ENCODE measurements around the gene IMPDH2. TPM values are rescaled to one million over a fixed set of nuclear protein-coding genes. Genes with fewer than 3 reads are reported as not detected.
A peak's percentile ranks its signal among the peaks of the same experiment; 100 is the strongest.

The IMPDH2 gene
- total and polyA plus RNA-seq, 10 of the 15 experiments (the other 5 are each of a cell fraction or from before 2014, with no cell fraction given) = 190 to 424 (median 345) TPM

- peak; percentile 87 for TF ChIP-seq YY1 (IDR thresholded peaks at IDR 0.05; ENCODE audit: low read depth, low read length)
- TF ChIP-seq LARP7 (IDR thresholded peaks at IDR 0.05) = peak; percentile 75; the same call in 1 of the 2 replicates
- TF ChIP-seq ELK1 (IDR thresholded peaks at IDR 0.05; ENCODE audit: low read depth, low read length) = 0 out of 2 replicates have a peak, but pooled peaks have one; percentile 37
- TF ChIP-seq RAD51 (IDR thresholded peaks at IDR 0.05) = no peak
- TF ChIP-seq TCF12 (IDR thresholded peaks at IDR 0.05; ENCODE audit: low read depth, low read length) = peak; percentile 55; the same call in 1 of the 2 replicates
- TF ChIP-seq NKRF (conservative IDR thresholded peaks at IDR 0.05) = peak; percentile 87
- no peak for TF ChIP-seq USF2 (IDR thresholded peaks at IDR 0.05; ENCODE audit: borderline replicate concordance, low read depth, low read length)
- no peak for TF ChIP-seq JUND (IDR thresholded peaks at IDR 0.05; ENCODE audit: low read depth, low read length)
- TF ChIP-seq NR2F1 (conservative IDR thresholded peaks at IDR 0.05) = peak; percentile 43
- peak; percentile 95 for TF ChIP-seq SMAD5 (IDR thresholded peaks at IDR 0.05; ENCODE audit: low read depth)
- peak; percentile 17; the same call in 1 of the 2 replicates for TF ChIP-seq TBL1XR1 (IDR thresholded peaks at IDR 0.05; ENCODE audit: low read depth, low read length)
- TF ChIP-seq BRCA1 (IDR thresholded peaks at IDR 0.05; ENCODE audit: low read depth, low read length) = no peak
- TF ChIP-seq GATAD2B (conservative IDR thresholded peaks at IDR 0.05; ENCODE audit: low read depth) = peak; percentile 68
- TF ChIP-seq FOXM1 (IDR thresholded peaks at IDR 0.05; ENCODE audit: low read depth, low read length) = no peak
- no peak for TF ChIP-seq EP300 (IDR thresholded peaks at IDR 0.05; ENCODE audit: borderline replicate concordance in 1 of 2, control insufficient read depth in 1 of 2, low read depth in 2 of 2, low read length in 2 of 2)
- TF ChIP-seq CTCF (IDR thresholded peaks at IDR 0.05 in 2 of 3, conservative IDR thresholded peaks at IDR 0.05 in 1 of 3; ENCODE audit: control insufficient read depth in 2 of 3, extremely low read depth in 1 of 3, insufficient read depth in 1 of 3, low read depth in 3 of 3, low read length in 3 of 3) = peak in 2 of 3 experiments; percentile 9 to 29; a peak in 1 of 6 replicates
- TF ChIP-seq RAD21 (IDR thresholded peaks at IDR 0.05; ENCODE audit: insufficient read depth, low read depth, low read length) = no peak
- peak; percentile 65 for TF ChIP-seq IKZF1 (conservative IDR thresholded peaks at IDR 0.05)
- peak; percentile 57 for TF ChIP-seq CHD2 (IDR thresholded peaks at IDR 0.05; ENCODE audit: borderline replicate concordance, low read depth, low read length)
- 0 out of 2 replicates have a peak, but pooled peaks have one; percentile 27 for TF ChIP-seq RCOR1 (conservative IDR thresholded peaks at IDR 0.05; ENCODE audit: low read depth, low read length)
- TF ChIP-seq SRF (IDR thresholded peaks at IDR 0.05; ENCODE audit: low read depth in 2 of 2, low read length in 2 of 2) = no peak
- peak; percentile 16 for TF ChIP-seq PBX3 (IDR thresholded peaks at IDR 0.05; ENCODE audit: insufficient replicate concordance, low read depth, low read length)
Measured at GRCh38 chr3:49028673-49029562, at the start of gene IMPDH2 (continued).

Measured in GM12878 (cell line).